Endothelial cell (in vitro differentiated cells): ENCODE results near the gene TCAP. TPM values are rescaled to one million over a fixed set of nuclear protein-coding genes. Genes with fewer than 3 reads are reported as not detected.
A peak's percentile ranks its signal among the peaks of the same experiment; 100 is the strongest.

ENCODE experiments used
- DNase-seq: peaks from one replicate; pipeline ENCODE4 v3.0.0; 2021; ENCODE audit warnings: low spot score
- H3K27ac Mint-ChIP-seq: one replicate; pipeline ENCODE4 v1.8.0; 2021; ENCODE audit warnings: mixed read lengths, inconsistent platforms; ENCODE audit not compliant: unreplicated experiment
- H3K27me3 Mint-ChIP-seq: one replicate; pipeline ENCODE4 v1.8.0; 2021; ENCODE audit warnings: mild to moderate bottlenecking, moderate library complexity, mixed read lengths, inconsistent platforms; ENCODE audit not compliant: unreplicated experiment
- H3K36me3 Mint-ChIP-seq: one replicate; pipeline ENCODE4 v1.8.0; 2021; ENCODE audit warnings: mild to moderate bottlenecking, low read depth, mixed read lengths, inconsistent platforms; ENCODE audit not compliant: unreplicated experiment
- H3K4me1 Mint-ChIP-seq: one replicate; pipeline ENCODE4 v1.8.0; 2021; ENCODE audit warnings: mild to moderate bottlenecking, mixed read lengths, inconsistent platforms; ENCODE audit not compliant: unreplicated experiment
- H3K4me3 Mint-ChIP-seq: one replicate; pipeline ENCODE4 v1.8.0; 2021; ENCODE audit warnings: mild to moderate bottlenecking, mixed read lengths, inconsistent platforms; ENCODE audit not compliant: unreplicated experiment
- H3K9me3 Mint-ChIP-seq: one replicate; pipeline ENCODE4 v1.8.0; 2021; ENCODE audit warnings: mixed read lengths, inconsistent platforms; ENCODE audit not compliant: unreplicated experiment
- CTCF ChIP-seq: fragments of 200-600 bp; sonication (generic); IDR thresholded peaks from one replicate; pipeline ENCODE4 v1.5.0; 2021; ENCODE audit warnings: antibody characterized with exemption; ENCODE audit not compliant: unreplicated experiment
- total RNA-seq: library from RNA; stranded (reverse); fragmentation: NEBNext Ultra II Directional; extraction: Animal tissue kit (Norgen Biotek cat#: 25700); gene quantifications from one replicate; pipeline ENCODE4 v1.2.1, GENCODE V29; 2021; ENCODE audit not compliant: unreplicated experiment

The TCAP gene
- total RNA-seq, 1 donor from 2014 or later, result 1.2 TPM

GRCh38 chr17:39634384-39634871, 30.7 kb upstream of the TCAP start:
- H3K27ac Mint-ChIP-seq, result no peak overlapping the region
- no peak for DNase-seq
- peak; percentile 77 for TF ChIP-seq CTCF
- no peaks in the 10 kb centered on the region for H3K9me3 Mint-ChIP-seq
- H3K36me3 Mint-ChIP-seq, result peaks cover 19% of the 10 kb centered on the region
- H3K4me1 Mint-ChIP-seq, result peaks cover 30% of the 10 kb centered on the region
- no peak overlapping the region for H3K4me3 Mint-ChIP-seq
- H3K27me3 Mint-ChIP-seq, result peaks cover 14% of the 10 kb centered on the region

GRCh38 chr17:39635614-39636176, 29.5 kb upstream of the TCAP start:
- no peak for DNase-seq
- no peak overlapping the region for H3K4me3 Mint-ChIP-seq
- H3K4me1 Mint-ChIP-seq, result peaks cover 36% of the 10 kb centered on the region

GRCh38 chr17:39636587-39636926, 28.6 kb upstream of the TCAP start:
- no peaks in the 10 kb centered on the region for H3K9me3 Mint-ChIP-seq
- peak overlapping the region; percentile 56 for H3K4me3 Mint-ChIP-seq
- H3K36me3 Mint-ChIP-seq, result peaks cover 19% of the 10 kb centered on the region
- peaks cover 31% of the 10 kb centered on the region for H3K4me1 Mint-ChIP-seq
- no peak overlapping the region for H3K27ac Mint-ChIP-seq
- TF ChIP-seq CTCF, result no peak
- peaks cover 9% of the 10 kb centered on the region for H3K27me3 Mint-ChIP-seq
- no peak for DNase-seq

More at GRCh38 chr17:39635614-39636176, 29.5 kb upstream of the TCAP start:
- H3K27ac Mint-ChIP-seq, result no peak overlapping the region
- peaks cover 11% of the 10 kb centered on the region for H3K27me3 Mint-ChIP-seq
- H3K36me3 Mint-ChIP-seq, result peaks cover 19% of the 10 kb centered on the region
- no peaks in the 10 kb centered on the region for H3K9me3 Mint-ChIP-seq
- no peak for TF ChIP-seq CTCF

- Mint-ChIP-seq H3K27ac (peak within 1 kb of the TSS; percentile 53), H3K4me3 (peak within 1 kb of the TSS; percentile 91), H3K9me3 (no peaks in the 10 kb centered on the region), H3K36me3 (peaks cover 19% of the 10 kb centered on the region), H3K27me3 (peaks cover 11% of the 10 kb centered on the region), H3K4me1 (peaks cover 30% of the 10 kb centered on the region)
- TF ChIP-seq CTCF, result peak; percentile 21
- DNase-seq, result peak; percentile 90
Measured at GRCh38 chr17:39636927-39637736, 28.0 kb upstream of the TCAP start, which contains the start of gene STARD3. Gene STARD3, plus strand, starts transcription at chr17:39637144. Its CDS starts 16,388 bp downstream, at chr17:39653532.

GRCh38 chr17:39638317-39638716, 26.8 kb upstream of the TCAP start:
- H3K9me3 Mint-ChIP-seq, result no peaks in the 10 kb centered on the region
- DNase-seq, result no peak
- peaks cover 19% of the 10 kb centered on the region for H3K36me3 Mint-ChIP-seq
- H3K4me3 Mint-ChIP-seq, result peak overlapping the region; percentile 91
- H3K4me1 Mint-ChIP-seq, result peaks cover 35% of the 10 kb centered on the region
- no peak for TF ChIP-seq CTCF
- H3K27ac Mint-ChIP-seq, result peak overlapping the region; percentile 43
- peaks cover 12% of the 10 kb centered on the region for H3K27me3 Mint-ChIP-seq
